Measurements from ENCODE around the gene CWC22. TPM values are rescaled to one million over a fixed set of nuclear protein-coding genes. Genes with fewer than 3 reads are reported as not detected.
"Not testable (repeated sequence)": the region's sequence is repeated elsewhere in the genome, so short reads cannot be mapped to it uniquely, and the experiment has no call there.

The CWC22 gene
- total RNA-seq, 2 donors from 2014 or later: 21.4 to 23.4 TPM

- DNase-seq (ENCODE audit: low spot score in 2 of 2) (no peak), ATAC-seq (peak in 1 of 2 donors; percentile 71)
- Mint-ChIP-seq H3K27ac (no peak overlapping the region), H3K9me3 (no peaks in the 10 kb centered on the region), H3K36me3 (peaks cover 27 to 49% of the 10 kb centered on the region in 2 donors)
Measured at GRCh38 chr2:179983250-179983932, 23.7 kb downstream of the CWC22 start.

- DNase-seq (ENCODE audit: low spot score in 2 of 2): no peak
- Mint-ChIP-seq H3K9me3 (no peaks in the 10 kb centered on the region), H3K36me3 (peaks cover 26 to 35% of the 10 kb centered on the region in 2 donors), H3K27ac (no peak overlapping the region)
- no peak for ATAC-seq
Measured at GRCh38 chr2:179981085-179981484, 26.0 kb downstream of the CWC22 start.

GRCh38 chr2:179974761-179975160 lies 32.3 kb downstream of the CWC22 start:
- DNase-seq (ENCODE audit: low spot score in 2 of 2) (no peak), ATAC-seq (no peak)
- Mint-ChIP-seq H3K36me3 (peaks cover 0 to 5% of the 10 kb centered on the region in 2 donors), H3K27ac (no peak overlapping the region), H3K9me3 (no peaks in the 10 kb centered on the region)

GRCh38 chr2:179966778-179967394 lies 40.2 kb downstream of the CWC22 start:
- H3K9me3 Mint-ChIP-seq: no peaks in the 10 kb centered on the region
- no peak for DNase-seq (ENCODE audit: low spot score in 2 of 2)
- H3K27ac Mint-ChIP-seq: no peak overlapping the region
- H3K36me3 Mint-ChIP-seq: peaks cover 6 to 30% of the 10 kb centered on the region in 2 donors
- ATAC-seq: no peak

GRCh38 chr2:179965291-179966258 lies 41.5 kb downstream of the CWC22 start:
- no peak for DNase-seq (ENCODE audit: low spot score in 2 of 2)
- ATAC-seq: no peak
- Mint-ChIP-seq H3K9me3 (no peaks in the 10 kb centered on the region), H3K36me3 (peaks cover 6 to 30% of the 10 kb centered on the region in 2 donors), H3K27ac (peak overlapping the region in 1 of 2 donors; percentile 42)

GRCh38 chr2:179963626-179964025 lies 43.5 kb downstream of the CWC22 start:
- ATAC-seq: peak; percentile 39 to 94
- Mint-ChIP-seq H3K36me3 (peaks cover 6 to 24% of the 10 kb centered on the region in 2 donors), H3K27ac (peak overlapping the region in 1 of 2 donors; percentile 84), H3K9me3 (no peaks in the 10 kb centered on the region)
- no peak for DNase-seq (ENCODE audit: low spot score in 2 of 2)

GRCh38 chr2:179958251-179958650 lies 48.8 kb downstream of the CWC22 start:
- DNase-seq (ENCODE audit: low spot score in 2 of 2); H3K36me3 Mint-ChIP-seq; H3K27ac Mint-ChIP-seq; ATAC-seq; H3K9me3 Mint-ChIP-seq: not testable (repeated sequence)

GRCh38 chr2:179954026-179954425 lies 53.1 kb downstream of the CWC22 start:
- no peaks in the 10 kb centered on the region for H3K9me3 Mint-ChIP-seq
- DNase-seq (ENCODE audit: low spot score in 2 of 2) (no peak), ATAC-seq (no peak)
- no peak overlapping the region for H3K27ac Mint-ChIP-seq
- peaks cover 9 to 17% of the 10 kb centered on the region in 2 donors for H3K36me3 Mint-ChIP-seq

GRCh38 chr2:179953359-179953758 lies 53.7 kb downstream of the CWC22 start:
- DNase-seq (ENCODE audit: low spot score in 2 of 2) (no peak), ATAC-seq (no peak)
- Mint-ChIP-seq H3K9me3 (no peaks in the 10 kb centered on the region), H3K36me3 (peaks cover 15 to 23% of the 10 kb centered on the region in 2 donors), H3K27ac (no peak overlapping the region)

GRCh38 chr2:179952658-179953057 lies 54.4 kb downstream of the CWC22 start:
- no peak for DNase-seq (ENCODE audit: low spot score in 2 of 2)
- H3K27ac Mint-ChIP-seq: no peak overlapping the region
- no peaks in the 10 kb centered on the region for H3K9me3 Mint-ChIP-seq
- no peak for ATAC-seq
- peaks cover 16 to 28% of the 10 kb centered on the region in 2 donors for H3K36me3 Mint-ChIP-seq

GRCh38 chr2:179951680-179952079 lies 55.4 kb downstream of the CWC22 start:
- ATAC-seq (no peak), DNase-seq (ENCODE audit: low spot score in 2 of 2) (no peak)
- no peaks in the 10 kb centered on the region for H3K9me3 Mint-ChIP-seq
- H3K27ac Mint-ChIP-seq: peak overlapping the region in 1 of 2 donors; percentile 15
- H3K36me3 Mint-ChIP-seq: peaks cover 16 to 28% of the 10 kb centered on the region in 2 donors

GRCh38 chr2:179950391-179950790 lies 56.7 kb downstream of the CWC22 start:
- no peak for DNase-seq (ENCODE audit: low spot score in 2 of 2)
- Mint-ChIP-seq H3K36me3 (peaks cover 20 to 32% of the 10 kb centered on the region in 2 donors), H3K27ac (no peak overlapping the region), H3K9me3 (no peaks in the 10 kb centered on the region)
- ATAC-seq: no peak

GRCh38 chr2:179949438-179949837 lies 57.7 kb downstream of the CWC22 start:
- H3K9me3 Mint-ChIP-seq: no peaks in the 10 kb centered on the region
- no peak for DNase-seq (ENCODE audit: low spot score in 2 of 2)
- peaks cover 21 to 33% of the 10 kb centered on the region in 2 donors for H3K36me3 Mint-ChIP-seq
- ATAC-seq: no peak
- H3K27ac Mint-ChIP-seq: no peak overlapping the region

GRCh38 chr2:179948058-179948457 lies 59.0 kb downstream of the CWC22 start:
- Mint-ChIP-seq H3K9me3 (no peaks in the 10 kb centered on the region), H3K36me3 (peaks cover 19 to 26% of the 10 kb centered on the region in 2 donors), H3K27ac (no peak overlapping the region)
- DNase-seq (ENCODE audit: low spot score in 2 of 2) (no peak), ATAC-seq (no peak)

- H3K36me3 Mint-ChIP-seq: peaks cover 19 to 26% of the 10 kb centered on the region in 2 donors
- H3K9me3 Mint-ChIP-seq: no peaks in the 10 kb centered on the region
- no peak for DNase-seq (ENCODE audit: low spot score in 2 of 2)
- H3K27ac Mint-ChIP-seq: no peak overlapping the region
- ATAC-seq: no peak
Measured at GRCh38 chr2:179946810-179947615, 60.1 kb downstream of the CWC22 start.

GRCh38 chr2:179946346-179946745 lies 60.8 kb downstream of the CWC22 start:
- H3K27ac Mint-ChIP-seq: no peak overlapping the region
- H3K9me3 Mint-ChIP-seq: no peaks in the 10 kb centered on the region
- peaks cover 16 to 21% of the 10 kb centered on the region in 2 donors for H3K36me3 Mint-ChIP-seq
- no peak for ATAC-seq
- DNase-seq (ENCODE audit: low spot score in 2 of 2): no peak
